Spleen (tissue), 7 donors: Measurements from ENCODE around the gene TLCD5.

Experiments used
- POLR2AphosphoS5 ChIP-seq, 3 donors: sonication (generic); formaldehyde crosslinking; IDR thresholded peaks; one replicate each; pipeline ENCODE4 v1.5.1; 2017; ENCODE audit warnings: antibody characterized with exemption in 3 of 3
- TF ChIP-seq, protein P1 (sequence below), 11 experiments: fragments of 200-600 bp in 7 of 11; fragments of 450-650 bp in 4 of 11; sonication (generic) in 4 of 11; IDR thresholded peaks in 8 of 11; conservative IDR thresholded peaks in 3 of 11; 1 replicate in 7 of 11; 2 replicates in 4 of 11; pipeline versions ENCODE4 v1.4.0 to v1.8.0; 2016 to 2021; ENCODE audit warnings: antibody characterized with exemption in 11 of 11, inconsistent platforms in 4 of 11, mild to moderate bottlenecking in 1 of 11
- donor health status: DM: no; HTN: no; CAD: no; lungs with moderate emphysema.
- donor health status: DM: no; HTN: no; CAD: no.
- donor health status: DM: no; HTN: no; CAD: no.

DNA sequence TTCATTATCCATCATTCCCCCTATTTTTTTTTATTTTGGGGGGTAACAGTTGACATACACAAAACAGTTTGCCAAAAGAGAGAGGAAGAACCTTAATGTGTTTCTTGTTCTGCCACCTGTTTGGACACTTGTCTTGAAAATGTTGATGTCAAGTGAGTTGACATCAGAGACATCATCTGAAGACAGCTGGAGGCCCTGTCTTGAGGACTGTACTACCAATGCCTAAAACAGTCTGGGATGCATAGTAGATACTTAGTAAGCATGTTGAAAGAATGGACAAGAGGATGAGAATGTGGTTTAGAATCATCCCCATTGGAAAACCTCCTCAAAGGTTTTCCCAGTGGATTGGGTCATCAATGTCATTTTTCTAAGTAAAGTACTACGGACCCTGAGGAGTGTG lies 8.7 kb downstream of the TLCD5 start:
- TF ChIP-seq POLR2AphosphoS5 (IDR thresholded peaks at IDR 0.05) = no peak
- TF ChIP-seq, protein P1, sequence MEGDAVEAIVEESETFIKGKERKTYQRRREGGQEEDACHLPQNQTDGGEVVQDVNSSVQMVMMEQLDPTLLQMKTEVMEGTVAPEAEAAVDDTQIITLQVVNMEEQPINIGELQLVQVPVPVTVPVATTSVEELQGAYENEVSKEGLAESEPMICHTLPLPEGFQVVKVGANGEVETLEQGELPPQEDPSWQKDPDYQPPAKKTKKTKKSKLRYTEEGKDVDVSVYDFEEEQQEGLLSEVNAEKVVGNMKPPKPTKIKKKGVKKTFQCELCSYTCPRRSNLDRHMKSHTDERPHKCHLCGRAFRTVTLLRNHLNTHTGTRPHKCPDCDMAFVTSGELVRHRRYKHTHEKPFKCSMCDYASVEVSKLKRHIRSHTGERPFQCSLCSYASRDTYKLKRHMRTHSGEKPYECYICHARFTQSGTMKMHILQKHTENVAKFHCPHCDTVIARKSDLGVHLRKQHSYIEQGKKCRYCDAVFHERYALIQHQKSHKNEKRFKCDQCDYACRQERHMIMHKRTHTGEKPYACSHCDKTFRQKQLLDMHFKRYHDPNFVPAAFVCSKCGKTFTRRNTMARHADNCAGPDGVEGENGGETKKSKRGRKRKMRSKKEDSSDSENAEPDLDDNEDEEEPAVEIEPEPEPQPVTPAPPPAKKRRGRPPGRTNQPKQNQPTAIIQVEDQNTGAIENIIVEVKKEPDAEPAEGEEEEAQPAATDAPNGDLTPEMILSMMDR (IDR thresholded peaks at IDR 0.05 in 8 of 11, conservative IDR thresholded peaks at IDR 0.05 in 3 of 11) = no peak
